Measurements from ENCODE around the gene EPN2. TPM values are rescaled to one million over a fixed set of nuclear protein-coding genes. Genes with fewer than 3 reads are reported as not detected.
A peak's percentile ranks its signal among the peaks of the same experiment; 100 is the strongest.

Gene EPN2
- total RNA-seq, 6 donors from 2014 or later: 26.3 to 64.5 (median 47.9) TPM

DNA sequence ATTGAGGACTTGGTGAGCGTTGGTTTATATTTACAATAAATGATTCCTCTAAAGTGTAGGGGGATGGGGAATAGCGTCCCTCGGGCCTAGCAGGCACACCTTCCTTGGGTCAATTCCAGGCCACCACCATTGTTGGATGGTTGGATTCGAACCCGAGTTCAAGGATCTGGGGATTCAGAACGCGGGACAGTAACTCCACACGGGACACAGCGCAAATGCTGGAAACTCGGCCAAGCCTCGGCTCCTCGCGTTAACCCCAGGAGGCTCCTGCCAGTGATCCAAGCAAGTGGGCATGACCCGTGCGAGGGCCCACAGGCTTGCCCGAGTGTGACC, 124.7 kb downstream of the EPN2 start:
- H3K4me1 ChIP-seq: peaks cover 11 to 16% (median 13%) of the 10 kb centered on the region in 4 donors
- H3K27me3 ChIP-seq: no peaks in the 10 kb centered on the region
- peaks cover 0 to 3% (median 0%) of the 10 kb centered on the region in 4 donors for H3K36me3 ChIP-seq
- peak overlapping the region; percentile 77 to 90 (median 83) for H3K27ac ChIP-seq
- H3K9me3 ChIP-seq: no peaks in the 10 kb centered on the region
- H3K4me3 ChIP-seq: peak overlapping the region; percentile 59 to 87 (median 80)
- TF ChIP-seq POLR2AphosphoS5 (IDR thresholded peaks at IDR 0.05): no peak
- TF ChIP-seq EP300 (IDR thresholded peaks at IDR 0.05): no peak
- TF ChIP-seq, protein P1, sequence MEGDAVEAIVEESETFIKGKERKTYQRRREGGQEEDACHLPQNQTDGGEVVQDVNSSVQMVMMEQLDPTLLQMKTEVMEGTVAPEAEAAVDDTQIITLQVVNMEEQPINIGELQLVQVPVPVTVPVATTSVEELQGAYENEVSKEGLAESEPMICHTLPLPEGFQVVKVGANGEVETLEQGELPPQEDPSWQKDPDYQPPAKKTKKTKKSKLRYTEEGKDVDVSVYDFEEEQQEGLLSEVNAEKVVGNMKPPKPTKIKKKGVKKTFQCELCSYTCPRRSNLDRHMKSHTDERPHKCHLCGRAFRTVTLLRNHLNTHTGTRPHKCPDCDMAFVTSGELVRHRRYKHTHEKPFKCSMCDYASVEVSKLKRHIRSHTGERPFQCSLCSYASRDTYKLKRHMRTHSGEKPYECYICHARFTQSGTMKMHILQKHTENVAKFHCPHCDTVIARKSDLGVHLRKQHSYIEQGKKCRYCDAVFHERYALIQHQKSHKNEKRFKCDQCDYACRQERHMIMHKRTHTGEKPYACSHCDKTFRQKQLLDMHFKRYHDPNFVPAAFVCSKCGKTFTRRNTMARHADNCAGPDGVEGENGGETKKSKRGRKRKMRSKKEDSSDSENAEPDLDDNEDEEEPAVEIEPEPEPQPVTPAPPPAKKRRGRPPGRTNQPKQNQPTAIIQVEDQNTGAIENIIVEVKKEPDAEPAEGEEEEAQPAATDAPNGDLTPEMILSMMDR (IDR thresholded peaks at IDR 0.05): no peak
- TF ChIP-seq POLR2A (IDR thresholded peaks at IDR 0.05): no peak
- DNase-seq (no peak), ATAC-seq (ENCODE audit: low FRiP score in 2 of 2) (no peak)
- WGBS, 2 donors: 28 to 31% methylated on average over 11 to 14 of the region's 16 CpGs

DNA sequence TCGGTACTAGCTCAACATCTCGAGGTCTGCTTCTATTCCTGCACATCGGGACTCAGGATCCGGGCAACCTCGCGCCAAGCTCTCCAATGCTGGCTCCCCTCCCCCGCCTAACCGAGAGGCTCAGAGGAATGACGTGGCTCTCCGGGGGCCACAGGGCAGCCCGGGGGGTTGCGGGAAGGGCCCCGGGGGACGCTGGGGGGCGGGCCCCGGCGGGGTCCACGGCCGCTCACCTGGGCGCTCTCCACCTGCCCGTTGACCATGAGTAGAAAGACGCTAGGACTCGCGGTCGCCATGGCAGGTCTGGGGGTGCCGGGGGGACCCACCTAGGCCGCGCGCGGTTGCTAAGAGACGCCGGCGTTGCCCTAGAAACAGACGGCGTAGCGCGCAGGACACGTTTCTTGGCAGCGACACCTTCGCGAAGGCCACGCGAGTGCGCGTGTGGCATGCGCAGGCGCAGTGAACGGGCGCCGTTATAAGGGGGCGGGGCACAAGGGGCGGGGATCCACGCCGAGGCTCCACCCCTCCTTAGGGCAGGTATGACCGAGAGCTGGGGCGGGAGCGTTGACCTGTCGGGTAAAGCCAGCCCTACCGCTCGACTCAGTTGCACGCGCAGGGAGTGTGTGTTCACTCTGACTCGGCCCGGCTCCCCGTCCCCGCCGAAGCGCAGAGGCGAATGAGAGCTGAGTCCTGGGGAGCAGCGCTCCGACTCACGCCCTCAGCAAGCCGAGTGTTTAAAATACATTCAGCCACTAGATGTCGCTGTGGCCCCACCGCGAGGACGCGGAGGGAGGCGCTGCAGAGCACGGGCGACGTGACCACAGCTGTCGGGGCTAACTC, 125.3 kb downstream of the EPN2 start, which contains the start of gene B9D1:
Gene B9D1 (minus strand): TSS at position 447 of the 837 bp plus-strand sequence. CDS start 154 bp downstream, at position 293.
- Histone ChIP-seq H3K36me3 (peaks cover 0 to under 1% (median 0%) of the 10 kb centered on the region in 4 donors), H3K9me3 (no peaks in the 10 kb centered on the region), H3K27me3 (no peaks in the 10 kb centered on the region), H3K27ac (peak within 1 kb of the TSS; percentile 77 to 90 (median 83)), H3K4me3 (peak within 1 kb of the TSS; percentile 59 to 87 (median 80)), H3K4me1 (peaks cover 11 to 16% (median 13%) of the 10 kb centered on the region in 4 donors)
- DNase-seq: peak; percentile 94 to 98
- peak; percentile 64 for TF ChIP-seq POLR2AphosphoS5 (IDR thresholded peaks at IDR 0.05)
- peak in 1 of 4 donors; percentile 33 for TF ChIP-seq POLR2A (IDR thresholded peaks at IDR 0.05)
- TF ChIP-seq, protein P1 (IDR thresholded peaks at IDR 0.05): peak; percentile 92 to 100 (median 98)
- no peak for TF ChIP-seq EP300 (IDR thresholded peaks at IDR 0.05)
- ATAC-seq (ENCODE audit: low FRiP score in 2 of 2): peak; percentile 96
- WGBS, 2 donors: 0 to 1% methylated on average over 20 to 22 of the region's 83 CpGs

DNA sequence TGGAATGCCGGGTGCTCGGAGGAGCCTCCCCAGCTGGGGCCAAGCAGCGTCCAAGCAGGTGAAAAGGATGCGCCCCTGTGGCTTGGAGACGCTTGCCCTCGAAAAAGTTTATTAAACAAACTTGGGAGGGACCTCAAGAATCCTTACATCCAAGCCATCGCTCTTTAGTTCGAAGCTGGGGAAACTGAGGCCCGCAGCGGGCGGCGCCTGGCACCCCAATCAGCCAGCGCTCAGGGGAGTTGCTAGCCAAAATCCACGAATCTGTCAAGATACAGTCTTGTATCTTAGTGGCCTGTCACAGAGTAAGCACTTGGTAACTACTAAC, 125.9 kb downstream of the EPN2 start:
- no peak for TF ChIP-seq POLR2A (IDR thresholded peaks at IDR 0.05)
- TF ChIP-seq, protein P1 (IDR thresholded peaks at IDR 0.05): peak in 1 of 6 experiments; percentile 4
- Histone ChIP-seq H3K27me3 (no peaks in the 10 kb centered on the region), H3K27ac (peak overlapping the region; percentile 77 to 90 (median 83)), H3K36me3 (no peaks in the 10 kb centered on the region), H3K4me3 (peak overlapping the region in 3 of 4 donors; percentile 59 to 85 (median 76)), H3K9me3 (no peaks in the 10 kb centered on the region), H3K4me1 (peaks cover 11 to 16% (median 13%) of the 10 kb centered on the region in 4 donors)
- WGBS, 2 donors: 20 to 28% methylated on average over 5 to 14 of the region's 14 CpGs
- ATAC-seq (ENCODE audit: low FRiP score in 2 of 2) (no peak), DNase-seq (no peak)

- H3K9me3 ChIP-seq: no peaks in the 10 kb centered on the region
- H3K27me3 ChIP-seq: no peaks in the 10 kb centered on the region
- no peak overlapping the region for H3K27ac ChIP-seq
- DNase-seq (no peak), ATAC-seq (ENCODE audit: low FRiP score in 2 of 2) (no peak)
- no peak overlapping the region for H3K4me3 ChIP-seq
- WGBS, 2 donors: 49 to 59% methylated on average over 5 to 6 of the region's 6 CpGs
- no peak for TF ChIP-seq POLR2A (IDR thresholded peaks at IDR 0.05)
- TF ChIP-seq POLR2AphosphoS5 (IDR thresholded peaks at IDR 0.05): no peak
- TF ChIP-seq EP300 (IDR thresholded peaks at IDR 0.05): no peak
- TF ChIP-seq, protein P1 (IDR thresholded peaks at IDR 0.05): no peak
- no peaks in the 10 kb centered on the region for H3K36me3 ChIP-seq
- peaks cover 11 to 16% (median 13%) of the 10 kb centered on the region in 4 donors for H3K4me1 ChIP-seq
Observed at GRCh38 chr17:19363460-19364035, 126.4 kb downstream of the EPN2 start.
